Right atrium auricular region (tissue), 2 donors: Measurements from ENCODE around the gene NACC2. TPM values are rescaled to one million over a fixed set of nuclear protein-coding genes. Genes with fewer than 3 reads are reported as not detected.

Experiments used
- DNase-seq: peaks from one replicate; pipeline ENCODE4 v3.0.0-alpha.2; 2019; ENCODE audit warnings: low spot score
- H3K27ac ChIP-seq, 2 donors: fragments of 200-600 bp; sonication (generic); 1 replicate in 1 of 2; 2 replicates in 1 of 2; pipeline ENCODE4 v1.5.1; 2016 to 2019
- H3K27me3 ChIP-seq, 2 donors: fragments of 200-600 bp; sonication (generic); one replicate each; pipeline versions ENCODE4 v1.5.1 to v1.6.0; 2017 to 2019
- H3K36me3 ChIP-seq: fragments of 200-600 bp; sonication (generic); one replicate; pipeline ENCODE4 v1.5.1; 2016
- H3K4me1 ChIP-seq, 2 donors: fragments of 200-600 bp; sonication (generic); one replicate each; pipeline versions ENCODE4 v1.5.1 to v1.6.0; 2017 to 2019
- H3K4me3 ChIP-seq, 2 donors: fragments of 200-600 bp; sonication (generic); 1 replicate in 1 of 2; 2 replicates in 1 of 2; pipeline ENCODE4 v1.5.1; 2017 to 2019; ENCODE audit warnings: mild to moderate bottlenecking in 1 of 2, moderate library complexity in 1 of 2
- H3K9me3 ChIP-seq, 2 donors: fragments of 200-600 bp; sonication (generic); one replicate each; pipeline ENCODE4 v1.5.1; 2019
- total RNA-seq, 2 donors: library from RNA; depleted of rRNA; stranded (reverse); fragments of >200 nt; gene quantifications; one replicate each; pipeline ENCODE4 v1.1.0, GENCODE V29; 2016
- TF ChIP-seq, protein P1 (sequence below), 2 donors: fragments of 200-600 bp; sonication (generic); IDR thresholded peaks; one replicate each; pipeline ENCODE4 v1.5.1; 2019; ENCODE audit warnings: antibody characterized with exemption in 2 of 2

Gene NACC2
- total RNA-seq, 2 donors from 2014 or later = 49.1 to 55.5 TPM

DNA sequence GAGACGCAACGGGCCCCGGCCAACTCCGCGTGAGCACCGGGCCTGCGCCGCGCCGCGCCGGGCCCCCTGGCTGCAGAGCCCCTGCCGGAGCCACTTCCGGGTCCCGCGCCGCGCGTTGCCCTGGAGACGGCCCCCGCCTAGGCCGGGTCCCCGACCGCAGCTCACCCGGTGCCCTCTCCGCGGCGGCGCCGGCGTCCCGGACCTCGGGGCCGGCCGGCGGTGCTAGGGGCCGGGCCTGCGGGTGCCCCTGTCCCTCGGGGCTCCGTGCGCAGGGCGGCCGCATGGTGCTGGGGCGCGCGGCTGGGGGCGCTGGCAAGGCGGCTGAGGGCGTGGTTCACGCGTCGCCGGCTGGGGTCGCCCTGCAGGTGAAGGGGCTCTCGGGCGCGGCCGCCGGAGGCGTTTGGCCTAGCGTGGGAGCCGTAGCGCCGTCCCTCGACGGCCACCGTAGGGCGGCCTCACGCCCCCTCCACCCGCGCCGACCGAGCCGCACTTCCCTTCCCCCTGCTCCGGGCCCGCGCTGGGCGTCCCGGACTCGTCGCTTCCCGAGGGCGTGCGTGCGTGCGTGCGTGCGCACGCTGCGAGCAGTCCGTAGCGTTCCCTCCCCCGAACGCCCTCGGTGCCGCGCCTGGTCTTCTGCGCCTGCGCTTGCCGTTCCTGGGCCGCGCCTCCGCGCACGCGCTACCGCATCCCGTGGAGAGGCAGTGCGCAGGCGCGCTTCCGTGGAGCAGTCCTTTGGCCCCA, 23.4 kb upstream of the NACC2 start, which contains the start of gene TMEM250:
TMEM250 (minus strand) TSS at position 556 of the 741 bp plus-strand sequence. CDS start 1,975 bp downstream, outside the sequence.
- peaks cover 0 to 38% of the 10 kb centered on the region in 2 donors for H3K4me1 ChIP-seq
- TF ChIP-seq, protein P1, sequence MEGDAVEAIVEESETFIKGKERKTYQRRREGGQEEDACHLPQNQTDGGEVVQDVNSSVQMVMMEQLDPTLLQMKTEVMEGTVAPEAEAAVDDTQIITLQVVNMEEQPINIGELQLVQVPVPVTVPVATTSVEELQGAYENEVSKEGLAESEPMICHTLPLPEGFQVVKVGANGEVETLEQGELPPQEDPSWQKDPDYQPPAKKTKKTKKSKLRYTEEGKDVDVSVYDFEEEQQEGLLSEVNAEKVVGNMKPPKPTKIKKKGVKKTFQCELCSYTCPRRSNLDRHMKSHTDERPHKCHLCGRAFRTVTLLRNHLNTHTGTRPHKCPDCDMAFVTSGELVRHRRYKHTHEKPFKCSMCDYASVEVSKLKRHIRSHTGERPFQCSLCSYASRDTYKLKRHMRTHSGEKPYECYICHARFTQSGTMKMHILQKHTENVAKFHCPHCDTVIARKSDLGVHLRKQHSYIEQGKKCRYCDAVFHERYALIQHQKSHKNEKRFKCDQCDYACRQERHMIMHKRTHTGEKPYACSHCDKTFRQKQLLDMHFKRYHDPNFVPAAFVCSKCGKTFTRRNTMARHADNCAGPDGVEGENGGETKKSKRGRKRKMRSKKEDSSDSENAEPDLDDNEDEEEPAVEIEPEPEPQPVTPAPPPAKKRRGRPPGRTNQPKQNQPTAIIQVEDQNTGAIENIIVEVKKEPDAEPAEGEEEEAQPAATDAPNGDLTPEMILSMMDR (IDR thresholded peaks at IDR 0.05) = peak in 1 of 2 donors; percentile 39
- peak; percentile 95 for DNase-seq
- H3K27ac ChIP-seq = peak within 1 kb of the TSS; percentile 98
- no peaks in the 10 kb centered on the region for H3K9me3 ChIP-seq
- H3K27me3 ChIP-seq = no peaks in the 10 kb centered on the region
- H3K4me3 ChIP-seq = peak within 1 kb of the TSS; percentile 87 to 92
- H3K36me3 ChIP-seq = peaks cover 16% of the 10 kb centered on the region

DNA sequence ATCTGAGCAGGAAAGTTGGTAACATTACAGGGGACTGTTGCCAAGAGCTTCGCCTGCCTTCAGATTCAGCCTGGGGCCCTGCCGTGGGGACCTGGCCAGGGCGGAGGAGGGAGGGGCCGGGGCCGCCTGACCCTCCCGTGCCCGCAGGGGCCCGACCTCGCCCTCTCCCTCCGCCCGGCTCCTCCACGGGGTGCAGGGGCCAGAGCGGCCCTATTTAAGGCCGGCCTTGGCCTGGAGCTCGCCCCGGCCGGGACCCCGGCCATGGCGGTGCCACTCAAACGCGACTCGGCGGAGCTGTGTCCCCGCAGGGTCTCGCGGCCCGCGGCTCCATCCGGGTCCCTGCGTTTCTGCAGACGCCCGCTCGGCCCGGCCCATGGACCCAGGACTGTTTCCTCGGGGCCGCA, 22.8 kb upstream of the NACC2 start:
- no peak for DNase-seq
- H3K27me3 ChIP-seq = no peaks in the 10 kb centered on the region
- peaks cover 0 to 34% of the 10 kb centered on the region in 2 donors for H3K4me1 ChIP-seq
- peaks cover 16% of the 10 kb centered on the region for H3K36me3 ChIP-seq
- peak overlapping the region; percentile 87 to 92 for H3K4me3 ChIP-seq
- H3K27ac ChIP-seq = peak overlapping the region; percentile 98
- TF ChIP-seq, protein P1 (IDR thresholded peaks at IDR 0.05) = no peak
- no peaks in the 10 kb centered on the region for H3K9me3 ChIP-seq

DNA sequence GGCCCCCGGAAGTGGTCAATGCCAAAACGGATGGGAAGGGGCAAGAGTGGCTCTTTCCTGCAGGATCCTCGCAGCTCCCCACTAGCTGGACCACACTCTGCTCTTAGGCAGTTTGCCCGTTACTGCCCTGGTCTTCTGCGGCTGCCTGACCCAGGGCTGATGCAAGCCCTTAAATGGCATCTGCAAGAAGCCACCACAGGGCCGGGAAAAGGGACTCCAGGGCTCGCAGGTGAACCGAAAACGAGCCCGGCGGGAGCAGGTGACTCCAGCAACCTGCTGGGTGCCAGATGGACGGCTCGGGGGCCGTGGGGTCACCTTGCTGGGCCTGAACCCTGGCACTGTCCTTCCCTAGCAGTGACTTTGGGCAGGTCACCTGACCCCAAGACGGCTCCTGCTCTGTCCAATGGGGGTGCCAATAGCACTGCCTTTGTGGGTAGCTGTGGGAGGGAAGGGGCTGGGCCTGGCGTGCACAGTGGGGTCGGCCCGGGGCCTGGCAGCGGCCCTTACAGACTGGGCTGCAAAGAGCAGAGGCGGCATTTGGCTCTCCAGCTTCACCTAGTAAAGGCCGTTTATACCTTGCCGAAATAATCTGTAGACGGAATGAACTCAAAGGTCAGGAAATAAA, 22.3 kb upstream of the NACC2 start:
- DNase-seq = no peak
- H3K27ac ChIP-seq = peak overlapping the region; percentile 98
- TF ChIP-seq, protein P1 (IDR thresholded peaks at IDR 0.05) = no peak
- peak overlapping the region; percentile 87 to 92 for H3K4me3 ChIP-seq
- H3K36me3 ChIP-seq = peaks cover 16% of the 10 kb centered on the region
- peaks cover 0 to 29% of the 10 kb centered on the region in 2 donors for H3K4me1 ChIP-seq
- H3K9me3 ChIP-seq = no peaks in the 10 kb centered on the region
- no peaks in the 10 kb centered on the region for H3K27me3 ChIP-seq

DNA sequence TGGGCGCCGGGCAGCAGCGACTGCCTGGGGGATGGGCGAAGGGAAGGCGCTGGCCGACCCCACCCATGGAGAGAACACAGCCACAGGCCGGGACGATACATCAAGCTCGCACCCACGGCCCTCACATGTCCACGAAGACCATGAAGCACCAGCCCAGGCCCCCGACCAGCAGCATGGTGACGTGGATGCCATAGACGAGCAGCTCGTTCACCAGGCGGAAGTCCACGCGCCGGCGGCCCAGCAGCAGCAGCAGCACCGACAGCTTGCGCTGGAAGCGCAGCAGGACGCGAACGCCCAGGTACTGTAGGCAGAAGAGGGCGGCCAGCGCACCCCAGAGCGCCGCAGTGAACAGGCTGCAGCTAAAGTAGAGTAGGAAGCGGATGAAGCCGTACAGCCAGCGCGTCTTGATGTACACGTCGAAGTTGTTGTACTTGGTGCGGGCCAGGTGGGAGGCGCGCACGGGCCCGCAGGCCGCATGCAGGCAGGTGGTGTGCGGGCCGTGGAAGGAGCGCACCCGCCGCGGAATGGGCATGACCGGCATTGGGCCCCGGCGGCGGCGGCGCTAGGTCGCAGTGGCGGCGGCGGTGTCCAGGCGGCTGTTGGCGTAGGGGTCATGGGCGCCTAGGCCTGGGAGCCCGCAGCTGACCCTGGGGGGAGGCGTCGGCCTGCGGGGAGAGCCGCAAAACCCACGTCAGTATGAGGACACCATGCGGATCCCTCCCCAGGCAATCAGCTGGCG, 21.4 kb upstream of the NACC2 start:
- H3K4me1 ChIP-seq = peaks cover 0 to 26% of the 10 kb centered on the region in 2 donors
- H3K36me3 ChIP-seq = peaks cover 16% of the 10 kb centered on the region
- DNase-seq = no peak
- H3K27me3 ChIP-seq = no peaks in the 10 kb centered on the region
- no peak overlapping the region for H3K4me3 ChIP-seq
- TF ChIP-seq, protein P1 (IDR thresholded peaks at IDR 0.05) = no peak
- H3K9me3 ChIP-seq = no peaks in the 10 kb centered on the region
- H3K27ac ChIP-seq = no peak overlapping the region

DNA sequence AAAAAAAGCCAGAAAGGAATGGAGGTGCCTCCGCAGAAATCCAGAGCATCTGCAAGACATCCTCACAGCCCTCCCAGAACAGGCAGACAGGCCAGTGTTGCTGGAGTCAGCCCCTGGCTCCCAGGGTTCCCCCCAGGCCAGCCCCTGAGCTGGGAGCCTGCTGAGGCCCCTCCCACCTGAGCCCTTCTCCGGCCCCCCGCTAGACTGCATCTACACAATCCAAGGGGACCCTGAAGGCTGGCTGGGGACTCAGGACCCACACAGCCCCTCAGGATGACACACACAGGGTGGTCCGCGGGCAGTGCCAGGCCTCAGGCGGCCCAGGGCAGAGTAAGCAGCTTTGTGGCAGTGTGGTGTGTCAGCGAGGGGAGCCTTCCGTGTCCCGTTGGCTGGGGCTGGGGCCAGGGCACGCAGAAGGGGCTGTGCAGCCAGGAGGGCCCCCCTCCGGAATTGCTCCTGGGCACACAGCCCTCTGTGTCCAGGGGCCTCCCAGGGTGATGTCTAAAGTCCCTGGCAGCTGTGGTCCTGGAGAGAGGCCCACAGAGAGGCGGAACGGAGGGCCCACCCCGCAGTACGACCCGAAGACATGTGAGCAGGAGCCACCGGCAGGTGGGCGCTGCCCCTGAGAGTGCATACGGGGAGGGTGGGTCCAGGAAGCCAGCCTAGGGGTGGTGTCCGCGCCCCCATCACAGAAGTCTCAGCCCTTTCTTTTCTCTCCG, 20.7 kb upstream of the NACC2 start:
- no peak for DNase-seq
- Histone ChIP-seq H3K27ac (no peak overlapping the region), H3K9me3 (no peaks in the 10 kb centered on the region), H3K4me3 (no peak overlapping the region), H3K36me3 (peaks cover 16% of the 10 kb centered on the region), H3K4me1 (peaks cover 0 to 31% of the 10 kb centered on the region in 2 donors), H3K27me3 (no peaks in the 10 kb centered on the region)
- TF ChIP-seq, protein P1 (IDR thresholded peaks at IDR 0.05) = no peak
